PC-9 (cell line): ENCODE results near the gene SOX2.

ENCODE experiments used
- CTCF ChIP-seq: fragments of 200-600 bp; sonication (generic); conservative IDR thresholded peaks from 2 replicates; pipeline ENCODE4 v1.6.1; 2017; ENCODE audit warnings: mixed run types, antibody characterized with exemption, mild to moderate bottlenecking, moderate library complexity
- EZH2 ChIP-seq: fragments of 200-600 bp; sonication (generic); IDR thresholded peaks from 2 replicates; pipeline ENCODE4 v1.8.0; 2017; ENCODE audit warnings: antibody characterized with exemption, low read depth

- TF ChIP-seq EZH2 = no peak
- no peak for TF ChIP-seq CTCF
These were observed 6.6 kb downstream of the SOX2 start for GRCh38 chr3:181718369-181718768.
